Neural progenitor cell (in vitro differentiated cells): ENCODE measurements around the gene CRYBA4.
A peak's percentile ranks its signal among the peaks of the same experiment; 100 is the strongest.

Experiments used
- CTCF ChIP-seq: fragments of 200-600 bp; sonication (generic); IDR thresholded peaks from 2 replicates; pipeline ENCODE4 v1.5.1; 2017; ENCODE audit warnings: antibody characterized with exemption, mild to moderate bottlenecking
- EZH2 ChIP-seq: fragments of 200-600 bp; sonication (generic); IDR thresholded peaks from 2 replicates; pipeline ENCODE4 v1.6.1; 2017; ENCODE audit warnings: antibody characterized with exemption, mild to moderate bottlenecking, moderate library complexity

- TF ChIP-seq CTCF (peak; percentile 45), EZH2 (no peak)
These were observed 47.3 kb downstream of the CRYBA4 start for GRCh38 chr22:26669060-26669481.
